Uterus (tissue), 4 donors: ENCODE data around the gene P4HA1. TPM values are rescaled to one million over a fixed set of nuclear protein-coding genes. Genes with fewer than 3 reads are reported as not detected.
"Not testable (repeated sequence)": the region's sequence is repeated elsewhere in the genome, so short reads cannot be mapped to it uniquely, and the experiment has no call there.

Source experiments
- DNase-seq, 2 donors: peaks; one replicate each; pipeline ENCODE4 v3.0.0-alpha.2; 2019 to 2020
- H3K27ac ChIP-seq, 2 donors: fragments of 200-600 bp; sonication (generic); 1 replicate in 1 of 2; 2 replicates in 1 of 2; pipeline ENCODE4 v1.5.1; 2016 to 2018
- H3K27me3 ChIP-seq, 2 donors: fragments of 200-600 bp; sonication (generic); one replicate each; pipeline ENCODE4 v1.5.1; 2018 to 2019; ENCODE audit warnings: control low read depth in 1 of 2
- H3K36me3 ChIP-seq, 2 donors: fragments of 200-600 bp; sonication (generic); one replicate each; pipeline ENCODE4 v1.5.1; 2019; ENCODE audit warnings: control low read depth in 1 of 2
- H3K4me1 ChIP-seq, 2 donors: fragments of 200-600 bp; sonication (generic); one replicate each; pipeline ENCODE4 v1.5.1; 2018 to 2019; ENCODE audit warnings: control low read depth in 1 of 2
- H3K4me3 ChIP-seq, 2 donors: fragments of 200-600 bp; sonication (generic); 1 replicate in 1 of 2; 2 replicates in 1 of 2; pipeline ENCODE4 v1.5.1; 2018 to 2019; ENCODE audit warnings: mild to moderate bottlenecking in 1 of 2
- H3K9me3 ChIP-seq, 2 donors: fragments of 200-600 bp; sonication (generic); one replicate each; pipeline ENCODE4 v1.5.1; 2019; ENCODE audit warnings: control low read depth in 1 of 2
- POLR2A ChIP-seq, 2 donors: fragments of 450-650 bp; IDR thresholded peaks; one replicate each; pipeline ENCODE4 v1.6.1; 2016; ENCODE audit warnings: antibody characterized with exemption in 2 of 2, mild to moderate bottlenecking in 1 of 2, moderate library complexity in 1 of 2
- intact Hi-C: fragments of 100-400 bp; cut with DNase I; formaldehyde crosslinking; loops from one replicate; pipeline ENCODE4 v1.15.1; 2023; ENCODE audit warnings: low total_unique reads
- total RNA-seq, 4 donors: library from RNA; depleted of rRNA in 3 of 4; stranded (reverse); fragments of >200 nt in 3 of 4; gene quantifications; one replicate each; pipeline versions ENCODE4 v1.1.0 to v1.2.4, GENCODE V29; 2014 to 2023
- TF ChIP-seq, protein P1 (sequence below), 4 experiments: fragments of 200-600 bp in 2 of 4; fragments of 450-650 bp in 2 of 4; sonication (generic) in 2 of 4; IDR thresholded peaks; one replicate each; pipeline ENCODE4 v1.5.1; 2016 to 2019; ENCODE audit warnings: antibody characterized with exemption in 4 of 4, mild to moderate bottlenecking in 2 of 4, moderate library complexity in 1 of 4
- donor health status: DM: yes; HTN: yes; CAD: no.

The P4HA1 gene
- total RNA-seq, 4 donors from 2014 or later: 17.7 to 154 (median 31.2) TPM

DNA sequence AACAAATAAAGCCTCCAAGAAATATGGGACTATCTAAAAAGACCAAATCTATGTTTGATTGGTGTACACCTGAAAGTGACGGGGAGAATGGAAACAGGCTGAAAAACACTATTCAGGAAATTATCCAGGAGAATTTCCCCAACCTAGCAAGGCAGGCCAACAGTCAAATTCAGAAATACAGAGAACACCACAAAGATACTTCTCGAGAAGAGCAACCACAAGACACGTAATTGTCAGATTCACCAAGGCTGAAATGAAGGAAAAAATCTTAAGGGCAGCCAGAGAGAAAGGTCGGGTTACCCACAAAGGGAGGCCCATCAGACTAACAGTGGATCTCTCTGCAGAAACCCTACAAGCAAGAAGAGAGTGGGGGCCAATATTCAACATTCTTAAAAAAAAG is 73.7 kb downstream of the P4HA1 start:
- H3K4me3 ChIP-seq, DNase-seq, H3K4me1 ChIP-seq, intact Hi-C loops, H3K27ac ChIP-seq, H3K27me3 ChIP-seq, H3K9me3 ChIP-seq, H3K36me3 ChIP-seq: not testable (repeated sequence)

DNA sequence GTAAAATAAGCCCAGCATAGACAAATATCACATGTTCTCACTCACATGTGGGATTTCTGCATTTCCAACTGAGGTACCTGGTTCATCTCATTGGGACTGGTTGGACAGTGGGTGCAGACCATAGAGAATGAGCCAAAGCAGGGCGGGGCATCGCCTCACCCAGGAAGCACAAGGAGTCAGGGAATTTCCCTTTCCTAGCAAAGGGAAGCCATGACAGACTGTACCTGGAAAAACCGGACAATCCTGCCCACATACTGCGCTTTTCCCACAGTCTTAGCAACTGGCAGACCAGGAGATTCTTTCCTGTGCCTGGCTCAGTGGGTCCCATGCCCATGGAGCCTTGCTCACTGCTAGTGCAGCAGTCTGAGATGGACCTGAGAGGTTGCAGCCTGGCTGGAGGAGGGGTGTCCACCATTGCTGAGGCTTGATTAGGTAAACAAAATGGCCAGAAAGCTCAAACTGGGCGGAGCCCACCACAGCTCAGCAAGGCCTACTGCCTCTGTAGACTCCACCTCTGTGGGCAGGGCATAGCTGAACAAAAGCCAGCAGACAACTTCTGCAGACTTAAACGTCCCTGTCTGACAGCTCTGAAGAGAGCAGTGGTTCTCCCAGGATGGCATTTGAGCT is 75.0 kb downstream of the P4HA1 start:
- H3K27me3 ChIP-seq, intact Hi-C loops, H3K27ac ChIP-seq, H3K4me3 ChIP-seq, DNase-seq, H3K36me3 ChIP-seq, H3K9me3 ChIP-seq, H3K4me1 ChIP-seq: not testable (repeated sequence)

DNA sequence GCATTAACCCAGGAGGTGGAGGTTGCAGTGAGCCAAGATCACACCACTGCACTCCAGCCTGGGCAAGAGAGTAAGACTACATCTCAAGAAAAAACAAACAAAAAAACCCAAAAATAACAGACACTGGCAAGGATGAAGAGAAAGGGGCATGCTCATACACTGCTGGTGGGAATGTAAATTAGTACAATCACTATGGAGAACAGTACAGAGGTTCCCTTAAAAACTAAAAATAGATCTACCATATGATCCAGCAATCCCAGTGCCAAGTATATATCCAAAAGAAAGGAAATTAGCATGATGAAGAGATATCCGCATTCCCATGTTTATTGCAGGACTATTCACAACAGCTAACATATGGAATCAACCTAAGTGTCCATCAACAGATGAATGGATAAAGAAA is 75.6 kb downstream of the P4HA1 start:
- Histone ChIP-seq H3K36me3 (no peaks in the 10 kb centered on the region), H3K27ac (no peak overlapping the region), H3K27me3 (no peaks in the 10 kb centered on the region), H3K4me1 (no peaks in the 10 kb centered on the region), H3K9me3 (no peaks in the 10 kb centered on the region), H3K4me3 (no peak overlapping the region)
- no peak for DNase-seq
- intact Hi-C loops: no loop called here
- TF ChIP-seq, protein P1, sequence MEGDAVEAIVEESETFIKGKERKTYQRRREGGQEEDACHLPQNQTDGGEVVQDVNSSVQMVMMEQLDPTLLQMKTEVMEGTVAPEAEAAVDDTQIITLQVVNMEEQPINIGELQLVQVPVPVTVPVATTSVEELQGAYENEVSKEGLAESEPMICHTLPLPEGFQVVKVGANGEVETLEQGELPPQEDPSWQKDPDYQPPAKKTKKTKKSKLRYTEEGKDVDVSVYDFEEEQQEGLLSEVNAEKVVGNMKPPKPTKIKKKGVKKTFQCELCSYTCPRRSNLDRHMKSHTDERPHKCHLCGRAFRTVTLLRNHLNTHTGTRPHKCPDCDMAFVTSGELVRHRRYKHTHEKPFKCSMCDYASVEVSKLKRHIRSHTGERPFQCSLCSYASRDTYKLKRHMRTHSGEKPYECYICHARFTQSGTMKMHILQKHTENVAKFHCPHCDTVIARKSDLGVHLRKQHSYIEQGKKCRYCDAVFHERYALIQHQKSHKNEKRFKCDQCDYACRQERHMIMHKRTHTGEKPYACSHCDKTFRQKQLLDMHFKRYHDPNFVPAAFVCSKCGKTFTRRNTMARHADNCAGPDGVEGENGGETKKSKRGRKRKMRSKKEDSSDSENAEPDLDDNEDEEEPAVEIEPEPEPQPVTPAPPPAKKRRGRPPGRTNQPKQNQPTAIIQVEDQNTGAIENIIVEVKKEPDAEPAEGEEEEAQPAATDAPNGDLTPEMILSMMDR (IDR thresholded peaks at IDR 0.05): no peak
- TF ChIP-seq POLR2A (IDR thresholded peaks at IDR 0.05): no peak

DNA sequence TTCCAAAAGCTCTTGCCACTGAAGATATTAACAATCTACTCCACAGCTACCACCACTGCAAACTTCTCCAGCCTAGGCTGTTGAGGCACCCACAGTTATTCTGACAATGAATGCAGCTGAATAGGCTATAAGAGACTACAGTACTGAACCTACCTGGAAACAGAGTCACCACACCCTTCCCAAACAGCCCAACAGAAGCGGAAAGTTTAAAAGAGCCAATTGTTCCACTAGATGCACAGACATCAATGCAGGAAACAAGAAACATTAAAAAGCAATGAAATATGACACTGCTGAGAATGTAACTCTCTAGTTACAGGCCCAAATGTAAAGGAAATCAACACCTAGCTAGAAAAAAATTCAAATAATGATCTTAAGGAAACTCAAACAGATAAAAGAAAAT is 77.6 kb downstream of the P4HA1 start:
- Histone ChIP-seq H3K4me3 (no peak overlapping the region), H3K9me3 (no peaks in the 10 kb centered on the region), H3K27me3 (no peaks in the 10 kb centered on the region), H3K4me1 (no peaks in the 10 kb centered on the region), H3K36me3 (no peaks in the 10 kb centered on the region), H3K27ac (no peak overlapping the region)
- intact Hi-C loops: no loop called here
- no peak for DNase-seq
- no peak for TF ChIP-seq POLR2A (IDR thresholded peaks at IDR 0.05)
- TF ChIP-seq, protein P1 (IDR thresholded peaks at IDR 0.05): no peak

DNA sequence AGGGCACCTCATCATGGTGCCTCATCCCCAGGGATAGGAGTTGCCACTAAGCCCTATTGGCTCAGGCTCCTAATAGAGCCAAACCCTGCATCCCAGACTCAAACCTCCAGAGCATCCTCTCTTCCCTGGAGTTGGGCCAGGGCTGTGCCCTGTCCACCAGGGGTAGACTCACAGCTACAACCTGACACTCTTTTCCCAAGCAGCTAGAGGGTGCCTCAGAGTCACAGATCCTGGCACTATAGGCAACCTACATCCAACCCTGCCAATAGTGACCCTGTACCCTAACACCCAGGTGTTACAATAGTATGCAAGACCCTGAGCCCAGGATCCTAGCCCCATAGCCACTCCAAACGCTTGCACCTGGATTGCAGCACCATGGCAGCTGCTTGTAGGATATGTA is 78.0 kb downstream of the P4HA1 start:
- Histone ChIP-seq H3K27me3 (no peaks in the 10 kb centered on the region), H3K36me3 (no peaks in the 10 kb centered on the region), H3K4me1 (no peaks in the 10 kb centered on the region), H3K27ac (no peak overlapping the region), H3K4me3 (no peak overlapping the region), H3K9me3 (no peaks in the 10 kb centered on the region)
- DNase-seq: no peak
- intact Hi-C loops: no loop called here
- TF ChIP-seq, protein P1 (IDR thresholded peaks at IDR 0.05): no peak
- no peak for TF ChIP-seq POLR2A (IDR thresholded peaks at IDR 0.05)

DNA sequence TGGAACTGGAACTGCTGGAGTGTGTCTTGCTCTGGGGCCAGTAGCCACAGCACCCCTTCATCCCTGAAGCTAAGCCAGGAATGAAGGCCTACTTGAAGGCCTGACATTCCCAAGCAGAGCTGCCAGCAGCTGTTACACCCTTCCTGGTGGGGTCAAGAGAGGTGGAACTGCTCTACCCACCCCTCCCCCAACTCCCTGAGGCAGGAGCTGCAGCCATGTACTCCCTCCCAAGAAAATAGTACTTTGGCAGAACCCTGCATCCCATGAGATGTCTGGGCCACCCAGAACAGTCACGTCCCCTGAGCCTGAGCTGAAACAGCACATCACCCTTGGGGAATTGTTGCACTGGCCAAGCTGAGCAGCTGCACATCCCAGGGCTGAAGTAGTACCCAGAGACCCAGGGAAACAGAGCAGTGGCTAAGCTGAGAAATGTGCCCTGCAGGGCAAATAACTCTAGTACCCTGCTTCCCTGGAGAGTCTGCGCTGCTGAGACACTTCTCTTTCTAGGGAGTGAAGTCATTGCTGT is 78.6 kb downstream of the P4HA1 start:
- H3K27ac ChIP-seq: no peak overlapping the region
- no peaks in the 10 kb centered on the region for H3K36me3 ChIP-seq

More for the DNA sequence above, 78.6 kb downstream of the P4HA1 start:
- H3K27me3 ChIP-seq: no peaks in the 10 kb centered on the region
- H3K4me3 ChIP-seq: no peak overlapping the region
- DNase-seq: no peak
- H3K9me3 ChIP-seq: no peaks in the 10 kb centered on the region
- H3K4me1 ChIP-seq: no peaks in the 10 kb centered on the region
- intact Hi-C loops: no loop called here
- TF ChIP-seq, protein P1 (IDR thresholded peaks at IDR 0.05): no peak
- TF ChIP-seq POLR2A (IDR thresholded peaks at IDR 0.05): no peak
